ENCODE results near the gene EPB41.

EPB41 gene

DNA sequence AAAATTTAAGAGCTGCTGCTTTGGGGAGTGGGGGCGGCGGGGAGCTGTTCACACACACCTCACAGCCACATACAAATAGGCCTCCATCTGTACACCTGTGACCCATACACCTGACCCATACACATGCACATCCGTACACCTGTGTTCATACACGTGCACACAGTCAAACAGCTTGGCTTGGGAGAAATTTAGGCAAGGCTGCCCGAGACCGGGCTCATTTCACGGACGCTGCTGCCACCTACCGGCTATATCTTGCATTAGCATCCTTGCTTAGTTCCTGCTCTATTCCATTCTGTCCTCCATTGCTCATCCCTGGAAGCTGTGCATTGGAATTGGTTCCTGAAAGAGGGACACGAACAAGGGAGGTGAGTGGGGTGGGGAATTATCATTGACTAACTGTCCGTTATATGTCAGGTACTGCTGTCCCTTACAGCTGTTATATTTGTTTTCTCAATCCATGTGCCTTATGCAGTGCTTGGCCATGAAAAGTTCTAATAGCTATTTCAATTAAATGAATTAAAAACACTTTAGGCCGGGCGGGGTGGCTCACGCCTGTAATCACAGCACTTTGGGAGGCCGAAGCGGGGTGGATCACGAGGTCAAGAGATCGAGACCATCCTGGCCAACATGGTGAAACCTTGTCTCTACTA is 37.1 kb upstream of the EPB41 start:
- DNase-seq (ENCODE audit: extremely low read depth, low read depth): peak; percentile 41
- TF ChIP-seq, protein P1, sequence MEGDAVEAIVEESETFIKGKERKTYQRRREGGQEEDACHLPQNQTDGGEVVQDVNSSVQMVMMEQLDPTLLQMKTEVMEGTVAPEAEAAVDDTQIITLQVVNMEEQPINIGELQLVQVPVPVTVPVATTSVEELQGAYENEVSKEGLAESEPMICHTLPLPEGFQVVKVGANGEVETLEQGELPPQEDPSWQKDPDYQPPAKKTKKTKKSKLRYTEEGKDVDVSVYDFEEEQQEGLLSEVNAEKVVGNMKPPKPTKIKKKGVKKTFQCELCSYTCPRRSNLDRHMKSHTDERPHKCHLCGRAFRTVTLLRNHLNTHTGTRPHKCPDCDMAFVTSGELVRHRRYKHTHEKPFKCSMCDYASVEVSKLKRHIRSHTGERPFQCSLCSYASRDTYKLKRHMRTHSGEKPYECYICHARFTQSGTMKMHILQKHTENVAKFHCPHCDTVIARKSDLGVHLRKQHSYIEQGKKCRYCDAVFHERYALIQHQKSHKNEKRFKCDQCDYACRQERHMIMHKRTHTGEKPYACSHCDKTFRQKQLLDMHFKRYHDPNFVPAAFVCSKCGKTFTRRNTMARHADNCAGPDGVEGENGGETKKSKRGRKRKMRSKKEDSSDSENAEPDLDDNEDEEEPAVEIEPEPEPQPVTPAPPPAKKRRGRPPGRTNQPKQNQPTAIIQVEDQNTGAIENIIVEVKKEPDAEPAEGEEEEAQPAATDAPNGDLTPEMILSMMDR (IDR thresholded peaks at IDR 0.05; ENCODE audit: low read depth, low read length): peak; percentile 87

DNA sequence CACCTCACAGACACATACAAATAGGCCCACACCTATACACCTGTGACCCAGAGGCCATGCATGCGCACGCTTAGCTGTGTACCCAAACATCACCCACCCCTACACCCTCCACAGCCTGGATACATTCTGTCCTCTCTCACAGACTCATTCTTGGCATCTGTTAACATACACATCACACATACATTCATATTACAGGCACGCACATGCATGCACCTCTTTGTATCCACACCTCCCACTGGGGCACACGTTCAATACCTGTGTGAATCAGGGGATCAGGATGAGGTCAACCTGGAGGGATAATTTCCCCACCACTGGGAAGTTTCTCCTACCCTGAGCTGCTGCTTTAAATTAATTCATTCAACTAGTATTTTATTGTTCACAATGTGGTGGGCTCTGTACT is 35.6 kb upstream of the EPB41 start:
- DNase-seq (ENCODE audit: extremely low read depth, low read depth): no peak
- TF ChIP-seq, protein P1 (IDR thresholded peaks at IDR 0.05; ENCODE audit: low read depth, low read length): no peak

DNA sequence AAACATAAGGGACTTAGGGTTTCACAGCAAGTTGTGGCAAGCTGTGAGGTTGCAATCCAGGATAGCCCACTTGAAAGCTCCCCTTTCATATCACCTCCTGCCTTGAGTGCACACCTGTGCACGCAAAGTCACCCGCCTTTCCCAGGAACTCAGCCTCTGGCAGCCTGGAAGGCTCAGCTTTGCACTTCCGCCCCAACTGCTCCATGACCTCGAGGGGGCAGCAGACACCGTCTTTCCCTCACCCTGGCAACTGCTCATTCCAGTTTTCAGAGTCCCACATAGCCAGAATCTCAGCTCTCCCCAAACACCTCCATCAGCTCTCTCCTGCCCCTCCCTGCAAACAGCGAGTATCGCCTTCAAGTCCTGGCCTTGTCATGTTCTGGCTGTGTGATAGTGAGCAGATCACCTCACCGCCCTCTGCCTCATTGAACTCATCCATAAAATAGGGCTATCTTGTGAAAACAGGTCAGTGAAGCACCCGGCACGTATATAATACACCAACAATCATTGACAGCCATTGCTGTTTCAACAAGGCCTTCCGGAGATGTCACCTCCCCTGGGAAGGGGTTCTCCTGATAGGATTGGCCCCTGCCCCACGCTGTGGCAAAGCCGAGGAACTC is 32.2 kb upstream of the EPB41 start:
- peak; percentile 68 for DNase-seq (ENCODE audit: extremely low read depth, low read depth)
- TF ChIP-seq, protein P1 (IDR thresholded peaks at IDR 0.05; ENCODE audit: low read depth, low read length): peak; percentile 94

DNA sequence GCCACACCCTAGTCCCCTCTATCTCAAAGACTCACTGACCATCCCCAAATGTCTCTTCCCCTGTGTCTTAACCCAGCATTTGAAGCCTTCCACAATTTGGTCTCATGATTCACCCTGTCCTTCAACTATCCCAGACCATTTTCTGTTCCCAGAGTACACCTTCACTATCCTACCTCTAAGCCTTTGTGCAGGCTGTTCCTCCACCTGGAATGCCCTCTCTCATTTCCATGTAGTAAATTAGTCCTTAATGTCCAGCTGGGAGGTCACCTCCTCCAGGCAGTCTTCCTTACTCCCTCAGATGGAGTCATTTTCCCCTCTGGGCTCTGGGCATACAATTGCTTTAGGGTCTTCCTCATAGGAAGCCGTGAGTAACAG is 31.1 kb upstream of the EPB41 start:
- no peak for DNase-seq (ENCODE audit: extremely low read depth, low read depth)
- TF ChIP-seq, protein P1 (IDR thresholded peaks at IDR 0.05; ENCODE audit: low read depth, low read length): no peak

DNA sequence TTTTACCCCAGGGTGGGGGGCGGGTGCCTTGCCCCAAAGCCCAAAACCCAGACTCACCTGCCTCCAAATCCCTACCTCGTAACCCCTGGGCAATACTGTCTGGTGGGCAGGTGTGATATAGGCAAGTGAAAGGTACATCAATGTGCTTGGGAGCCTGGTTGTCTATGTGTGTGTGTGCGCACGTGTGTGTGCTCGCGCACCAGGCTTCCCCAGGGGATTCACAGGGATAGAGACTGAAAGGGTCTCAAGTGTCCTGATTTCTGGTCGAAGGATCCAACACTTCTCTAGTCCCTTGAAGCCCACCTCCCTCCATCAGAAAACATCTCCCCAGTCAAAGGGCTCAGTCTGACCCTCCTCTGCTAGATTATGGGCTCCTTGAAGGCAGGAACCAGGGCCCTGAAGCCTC is 28.9 kb upstream of the EPB41 start:
- DNase-seq (ENCODE audit: extremely low read depth, low read depth): no peak
- TF ChIP-seq, protein P1 (IDR thresholded peaks at IDR 0.05; ENCODE audit: low read depth, low read length): no peak

DNA sequence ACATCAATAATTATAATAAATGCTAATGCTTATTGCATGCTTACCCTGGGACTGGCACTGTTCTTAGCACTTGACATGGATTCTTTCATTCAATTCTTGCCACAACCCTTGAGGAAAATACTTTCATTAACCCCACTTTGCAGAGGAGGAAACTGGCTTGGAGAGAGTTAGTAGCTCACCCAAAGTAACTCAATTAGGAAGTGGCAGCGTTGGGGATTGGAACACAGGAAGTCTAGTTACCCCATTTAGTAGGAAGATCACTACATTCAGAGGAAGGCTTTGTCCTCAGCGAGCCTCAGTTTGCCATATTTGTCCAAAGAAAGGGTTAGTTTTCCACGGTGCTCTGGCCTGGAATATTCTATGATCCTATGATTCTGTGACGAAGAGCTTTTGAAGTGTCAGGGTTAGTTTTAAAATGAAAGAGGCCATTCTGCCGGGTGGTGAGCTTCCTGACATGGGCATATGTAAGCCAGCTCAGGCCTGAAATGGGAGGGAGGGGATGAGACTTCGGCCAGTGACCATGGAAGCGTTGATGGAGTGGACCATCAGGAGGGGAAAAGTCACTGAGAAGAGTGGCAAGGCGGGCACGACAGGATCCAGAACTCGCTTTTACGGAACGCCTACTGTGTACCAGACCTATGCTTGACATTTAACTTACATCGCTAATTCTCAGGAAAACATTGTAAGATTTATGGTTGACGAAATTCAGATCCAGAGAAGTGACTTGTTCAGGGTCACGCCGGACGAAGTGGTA is 28.2 kb upstream of the EPB41 start:
- DNase-seq (ENCODE audit: extremely low read depth, low read depth): no peak
- TF ChIP-seq, protein P1 (IDR thresholded peaks at IDR 0.05; ENCODE audit: low read depth, low read length): no peak

Data from AG09319 (cell line).